DND-41 (cell line): Measurements from ENCODE around the gene AQP2.

Experiments
- EZH2 ChIP-seq: IDR thresholded peaks from 3 replicates; pipeline ENCODE4 v1.6.1; 2012; ENCODE audit warnings: borderline replicate concordance, low read depth, mild to moderate bottlenecking, moderate library complexity, low read length, inconsistent platforms; ENCODE audit not compliant: severe bottlenecking
- TF ChIP-seq, protein P1 (sequence below): IDR thresholded peaks from 2 replicates; pipeline ENCODE4 v1.5.1; 2012; ENCODE audit warnings: borderline replicate concordance, low read length, moderate library complexity, mild to moderate bottlenecking; ENCODE audit not compliant: poor library complexity, severe bottlenecking; ENCODE audit errors: extremely low read depth

GRCh38 chr12:49920915-49921286 lies 29.6 kb upstream of the AQP2 start:
- TF ChIP-seq, protein P1, sequence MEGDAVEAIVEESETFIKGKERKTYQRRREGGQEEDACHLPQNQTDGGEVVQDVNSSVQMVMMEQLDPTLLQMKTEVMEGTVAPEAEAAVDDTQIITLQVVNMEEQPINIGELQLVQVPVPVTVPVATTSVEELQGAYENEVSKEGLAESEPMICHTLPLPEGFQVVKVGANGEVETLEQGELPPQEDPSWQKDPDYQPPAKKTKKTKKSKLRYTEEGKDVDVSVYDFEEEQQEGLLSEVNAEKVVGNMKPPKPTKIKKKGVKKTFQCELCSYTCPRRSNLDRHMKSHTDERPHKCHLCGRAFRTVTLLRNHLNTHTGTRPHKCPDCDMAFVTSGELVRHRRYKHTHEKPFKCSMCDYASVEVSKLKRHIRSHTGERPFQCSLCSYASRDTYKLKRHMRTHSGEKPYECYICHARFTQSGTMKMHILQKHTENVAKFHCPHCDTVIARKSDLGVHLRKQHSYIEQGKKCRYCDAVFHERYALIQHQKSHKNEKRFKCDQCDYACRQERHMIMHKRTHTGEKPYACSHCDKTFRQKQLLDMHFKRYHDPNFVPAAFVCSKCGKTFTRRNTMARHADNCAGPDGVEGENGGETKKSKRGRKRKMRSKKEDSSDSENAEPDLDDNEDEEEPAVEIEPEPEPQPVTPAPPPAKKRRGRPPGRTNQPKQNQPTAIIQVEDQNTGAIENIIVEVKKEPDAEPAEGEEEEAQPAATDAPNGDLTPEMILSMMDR, result no peak
- TF ChIP-seq EZH2, result no peak
